Measurements from ENCODE around the gene SPEG. TPM values are rescaled to one million over a fixed set of nuclear protein-coding genes. Genes with fewer than 3 reads are reported as not detected.

Gene SPEG
- polyA plus RNA-seq, 2 of the 4 experiments (the other 2 are of a cell fraction), result 2.3 to 11.5 TPM

DNA sequence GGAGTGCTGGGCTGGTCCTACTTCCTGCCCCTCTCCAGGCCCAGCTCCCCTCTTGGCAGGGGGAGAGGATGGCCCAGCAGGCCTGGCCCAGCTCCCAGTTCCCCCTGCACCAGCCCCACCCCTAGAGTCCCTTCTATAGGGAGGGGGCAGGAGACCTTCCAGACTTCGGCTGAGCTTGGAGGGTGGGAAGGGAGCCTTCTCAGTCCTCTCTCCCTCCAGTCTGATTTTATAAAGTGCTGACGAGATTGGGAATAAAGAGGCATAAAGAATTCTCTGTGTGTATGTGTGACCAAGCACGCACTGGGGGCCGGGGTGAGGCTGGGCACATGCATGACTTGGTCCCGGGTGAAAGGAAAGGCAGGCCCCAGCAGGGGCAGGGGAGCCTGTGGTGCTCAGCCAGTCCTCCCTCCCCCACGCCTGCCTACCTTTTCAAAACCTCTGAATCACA lies 103.9 kb downstream of the SPEG start (continued):
- TF ChIP-seq, protein P1, sequence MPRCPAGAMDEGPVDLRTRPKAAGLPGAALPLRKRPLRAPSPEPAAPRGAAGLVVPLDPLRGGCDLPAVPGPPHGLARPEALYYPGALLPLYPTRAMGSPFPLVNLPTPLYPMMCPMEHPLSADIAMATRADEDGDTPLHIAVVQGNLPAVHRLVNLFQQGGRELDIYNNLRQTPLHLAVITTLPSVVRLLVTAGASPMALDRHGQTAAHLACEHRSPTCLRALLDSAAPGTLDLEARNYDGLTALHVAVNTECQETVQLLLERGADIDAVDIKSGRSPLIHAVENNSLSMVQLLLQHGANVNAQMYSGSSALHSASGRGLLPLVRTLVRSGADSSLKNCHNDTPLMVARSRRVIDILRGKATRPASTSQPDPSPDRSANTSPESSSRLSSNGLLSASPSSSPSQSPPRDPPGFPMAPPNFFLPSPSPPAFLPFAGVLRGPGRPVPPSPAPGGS (IDR thresholded peaks at IDR 0.05), result no peak
- TF ChIP-seq JUN (IDR thresholded peaks at IDR 0.05) (no peak), FOSB (CRISPR knock-in tag; IDR thresholded peaks at IDR 0.05) (no peak), SREBF2 (IDR thresholded peaks at IDR 0.05) (no peak), BHLHE40 (IDR thresholded peaks at IDR 0.05; ENCODE audit: low read depth, low read length) (no peak), MYC (IDR thresholded peaks at IDR 0.05; ENCODE audit: borderline replicate concordance, low read length) (no peak), MAZ (IDR thresholded peaks at IDR 0.05; ENCODE audit: borderline replicate concordance, low read depth, low read length) (no peak)
- TF ChIP-seq, protein P2, sequence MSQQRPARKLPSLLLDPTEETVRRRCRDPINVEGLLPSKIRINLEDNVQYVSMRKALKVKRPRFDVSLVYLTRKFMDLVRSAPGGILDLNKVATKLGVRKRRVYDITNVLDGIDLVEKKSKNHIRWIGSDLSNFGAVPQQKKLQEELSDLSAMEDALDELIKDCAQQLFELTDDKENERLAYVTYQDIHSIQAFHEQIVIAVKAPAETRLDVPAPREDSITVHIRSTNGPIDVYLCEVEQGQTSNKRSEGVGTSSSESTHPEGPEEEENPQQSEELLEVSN (IDR thresholded peaks at IDR 0.05; ENCODE audit: borderline replicate concordance, low read depth), result no peak

GRCh38 chr2:219538956-219539788 lies 104.5 kb downstream of the SPEG start:
- POLR2A ChIA-PET, result no interaction called here
- FAIRE-seq (no peak), ATAC-seq (no peak), DNase-seq (ENCODE audit: low read depth in 1 of 2, low spot score in 1 of 2) (no peak)
- Histone ChIP-seq H3K9me3 (no peaks in the 10 kb centered on the region), H3K4me2 (no peak overlapping the region), H3K4me1 (peaks cover 10% of the 10 kb centered on the region), H3K4me3 (no peak overlapping the region), H3K27ac (no peak overlapping the region)
- CTCF ChIA-PET, result interaction anchor here (0.7 to 79.1 kb wide), 9 partner anchors 9 to 151 kb away, joined by 3 to 3291 read pairs (median 68); partner anchors contain the start of genes ASIC4, GMPPA and SPEG
- 91% methylated on average over 11 of the region's 32 CpGs for WGBS (ENCODE audit: missing lambda C conversion rate)
- TF ChIP-seq EHMT2 (IDR thresholded peaks at IDR 0.05; ENCODE audit: low read depth), result no peak
- no peak for TF ChIP-seq CHD4 (IDR thresholded peaks at IDR 0.05; ENCODE audit: borderline replicate concordance)
- no peak for TF ChIP-seq RFX5 (IDR thresholded peaks at IDR 0.05)

GRCh38 chr2:219539926-219540678 lies 105.5 kb downstream of the SPEG start:
- TF ChIP-seq MYC (IDR thresholded peaks at IDR 0.05; ENCODE audit: borderline replicate concordance, low read length) (no peak), NFE2L2 (conservative IDR thresholded peaks at IDR 0.05; ENCODE audit: low read length) (no peak), FOSB (CRISPR knock-in tag; IDR thresholded peaks at IDR 0.05) (no peak), RAD21 (conservative IDR thresholded peaks at IDR 0.05 in 1 of 2, IDR thresholded peaks at IDR 0.05 in 1 of 2) (no peak)

DNA sequence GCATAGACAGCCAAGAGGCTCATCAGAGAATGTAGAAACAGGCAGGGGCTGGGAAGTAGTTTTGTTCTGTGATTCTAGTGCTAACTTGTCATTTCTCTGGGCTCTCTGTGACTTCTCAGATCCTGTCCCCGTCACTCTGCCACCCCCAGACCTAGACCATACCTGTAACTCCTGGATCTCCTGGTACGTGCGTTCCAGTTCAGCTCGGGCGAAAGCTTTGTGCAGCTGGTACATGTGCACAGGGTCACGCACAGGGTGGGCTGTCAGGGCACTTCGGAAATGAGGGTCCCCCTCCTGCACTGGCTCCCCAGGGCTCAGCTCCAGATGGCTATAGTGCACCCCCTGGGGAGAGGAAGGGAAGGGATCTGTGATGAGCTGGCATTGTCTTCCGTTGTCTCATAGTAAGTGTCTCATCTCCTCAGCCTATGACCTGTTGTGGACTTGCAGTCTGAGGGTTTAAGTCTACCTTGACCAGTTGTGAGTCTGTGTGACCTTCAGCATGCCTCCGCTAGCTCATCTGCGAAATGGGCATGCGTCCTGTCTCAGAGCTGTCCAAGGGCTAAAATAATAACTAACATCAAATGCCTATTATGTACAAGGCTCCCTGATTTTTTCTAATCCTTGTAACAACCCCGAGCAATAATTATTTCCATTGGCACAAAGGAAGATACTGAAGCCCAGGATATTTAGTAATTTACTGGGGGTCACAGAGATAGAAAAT lies 106.3 kb downstream of the SPEG start:
- Histone ChIP-seq H3K27ac (no peak overlapping the region), H3K4me1 (peaks cover 12% of the 10 kb centered on the region), H3K4me3 (no peak overlapping the region), H3K9me3 (no peaks in the 10 kb centered on the region), H3K4me2 (peak overlapping the region; percentile 89; the same call in 2 of the 3 replicates)
- FAIRE-seq, result no peak
- POLR2A ChIA-PET, result interaction anchor here (0.6 to 1.5 kb wide), 2 partner anchors 30 to 153 kb away, joined by 3 to 11 read pairs; partner anchors contain the start of gene OBSL1
- 79% methylated on average over 12 of the region's 12 CpGs for WGBS (ENCODE audit: missing lambda C conversion rate)
- DNase-seq (ENCODE audit: low read depth in 1 of 2, low spot score in 1 of 2), result no peak
- TF ChIP-seq FOSL2 (IDR thresholded peaks at IDR 0.05), result no peak
- no peak for TF ChIP-seq FOSL2 (CRISPR knock-in tag; IDR thresholded peaks at IDR 0.05)
- TF ChIP-seq ESRRA (IDR thresholded peaks at IDR 0.05; ENCODE audit: borderline replicate concordance, low read length), result peak; percentile 95
- CTCF ChIA-PET, result interaction anchor here (0.6 to 79.1 kb wide), 38 partner anchors 8 to 227 kb away, joined by 3 to 3291 read pairs (median 4); partner anchors contain the start of genes ASIC4, GMPPA, OBSL1 and SPEG
- no peak for ATAC-seq

More at GRCh38 chr2:219539926-219540678, 105.5 kb downstream of the SPEG start:
- no peak overlapping the region for H3K4me3 ChIP-seq
- FAIRE-seq (no peak), ATAC-seq (no peak), DNase-seq (ENCODE audit: low read depth in 1 of 2, low spot score in 1 of 2) (no peak)
- peaks cover 12% of the 10 kb centered on the region for H3K4me1 ChIP-seq
- no peaks in the 10 kb centered on the region for H3K9me3 ChIP-seq
- POLR2A ChIA-PET, result no interaction called here
- WGBS (ENCODE audit: missing lambda C conversion rate), result 95% methylated on average over 22 of the region's 46 CpGs
- H3K4me2 ChIP-seq, result no peak overlapping the region
- CTCF ChIA-PET, result interaction anchor here (0.7 to 79.1 kb wide), 17 partner anchors 9 to 197 kb away, joined by 3 to 3291 read pairs (median 11); partner anchors contain the start of genes ASIC4, GMPPA, OBSL1 and SPEG
- no peak overlapping the region for H3K27ac ChIP-seq

Data from A549 (cell line).